H9 (cell line): ENCODE results near the gene PPL. TPM values are rescaled to one million over a fixed set of nuclear protein-coding genes. Genes with fewer than 3 reads are reported as not detected.

Experiments used
- DNase-seq: peaks from one replicate; pipeline ENCODE4 v3.0.0-alpha.2; 2017
- H2AFZ ChIP-seq: one replicate; pipeline ENCODE4 v1.6.1; 2013; ENCODE audit warnings: mild to moderate bottlenecking, low read length, control low read depth, moderate library complexity
- H2AK5ac ChIP-seq: 2 replicates; pipeline ENCODE4 v1.6.1; 2013; ENCODE audit warnings: low read length, control low read depth, mixed read lengths; ENCODE audit not compliant: insufficient read length
- H2BK120ac ChIP-seq: one replicate; pipeline ENCODE4 v1.6.1; 2013; ENCODE audit warnings: low read depth, mild to moderate bottlenecking, low read length, control low read depth, inconsistent platforms; ENCODE audit not compliant: poor library complexity, severe bottlenecking
- H2BK12ac ChIP-seq: 2 replicates; pipeline ENCODE4 v1.6.1; 2013; ENCODE audit warnings: low read length, control low read depth, mixed read lengths, low read depth; ENCODE audit not compliant: insufficient read length
- H2BK15ac ChIP-seq: 2 replicates; pipeline ENCODE4 v1.6.1; 2013; ENCODE audit warnings: low read depth, low read length, control low read depth
- H2BK20ac ChIP-seq: one replicate; pipeline ENCODE4 v1.6.1; 2013; ENCODE audit warnings: low read depth, mild to moderate bottlenecking, low read length, control low read depth, inconsistent platforms; ENCODE audit not compliant: poor library complexity, severe bottlenecking
- H2BK5ac ChIP-seq: 2 replicates; pipeline ENCODE4 v1.6.1; 2013; ENCODE audit warnings: low read length, control low read depth, mixed read lengths; ENCODE audit not compliant: insufficient read length
- H3K14ac ChIP-seq: 2 replicates; pipeline ENCODE4 v1.6.1; 2013; ENCODE audit warnings: low read length, control low read depth; ENCODE audit not compliant: insufficient read depth
- H3K18ac ChIP-seq: 2 replicates; pipeline ENCODE4 v1.6.1; 2013; ENCODE audit warnings: low read depth, mild to moderate bottlenecking, mixed read lengths, low read length, control low read depth; ENCODE audit not compliant: insufficient read length
- H3K23ac ChIP-seq: 2 replicates; pipeline ENCODE4 v1.6.1; 2013; ENCODE audit warnings: low read length, control low read depth, mixed read lengths, low read depth; ENCODE audit not compliant: insufficient read length
- H3K23me2 ChIP-seq: 2 replicates; pipeline ENCODE4 v1.6.1; 2013; ENCODE audit warnings: low read depth, mild to moderate bottlenecking, mixed read lengths, low read length, control low read depth; ENCODE audit not compliant: insufficient read length, poor library complexity, severe bottlenecking
- H3K27ac ChIP-seq: 2 replicates; pipeline ENCODE4 v1.5.1; 2013; ENCODE audit warnings: low read length, control low read depth, mixed read lengths, low read depth; ENCODE audit not compliant: insufficient read length
- H3K27me3 ChIP-seq: 2 replicates; pipeline ENCODE4 v1.6.1; 2013; ENCODE audit warnings: low read length, control low read depth, inconsistent platforms; ENCODE audit not compliant: insufficient read depth
- H3K4ac ChIP-seq: 2 replicates; pipeline ENCODE4 v1.6.1; 2013; ENCODE audit warnings: low read depth, mild to moderate bottlenecking, control low read depth, inconsistent platforms, low read length, moderate library complexity
- H3K4me1 ChIP-seq: 2 replicates; pipeline ENCODE4 v1.6.1; 2013; ENCODE audit warnings: low read length, control low read depth, inconsistent platforms; ENCODE audit not compliant: insufficient read depth
- H3K4me2 ChIP-seq: 2 replicates; pipeline ENCODE4 v1.6.1; 2013; ENCODE audit warnings: low read length, control low read depth, mixed read lengths; ENCODE audit not compliant: insufficient read length, insufficient read depth
- H3K56ac ChIP-seq: 2 replicates; pipeline ENCODE4 v1.6.1; 2013; ENCODE audit warnings: low read depth, mild to moderate bottlenecking, mixed read lengths, low read length, control low read depth; ENCODE audit not compliant: insufficient read length
- H3K79me1 ChIP-seq: 2 replicates; pipeline ENCODE4 v1.6.1; 2013; ENCODE audit warnings: low read depth, mild to moderate bottlenecking, moderate library complexity, low read length, control low read depth, inconsistent platforms; ENCODE audit not compliant: insufficient read depth, poor library complexity, severe bottlenecking
- H3K79me2 ChIP-seq: 2 replicates; pipeline ENCODE4 v1.6.1; 2013; ENCODE audit warnings: low read length, control low read depth, inconsistent platforms; ENCODE audit not compliant: insufficient read depth
- H3K9ac ChIP-seq: 2 replicates; pipeline ENCODE4 v1.6.1; 2013; ENCODE audit warnings: low read length, control low read depth, mixed read lengths; ENCODE audit not compliant: insufficient read length; ENCODE audit errors: extremely low read depth
- H3K9me3 ChIP-seq: one replicate; pipeline ENCODE4 v1.6.1; 2013; ENCODE audit warnings: low read depth, low read length, inconsistent platforms; ENCODE audit not compliant: control insufficient read depth
- H3T11ph ChIP-seq: one replicate; pipeline ENCODE4 v1.6.1; 2013; ENCODE audit warnings: mild to moderate bottlenecking, low read length, control low read depth, inconsistent platforms
- H4K20me1 ChIP-seq: one replicate; pipeline ENCODE4 v1.6.1; 2013; ENCODE audit not compliant: control insufficient read depth, insufficient read length, insufficient read depth
- H4K5ac ChIP-seq: 2 replicates; pipeline ENCODE4 v1.6.1; 2013; ENCODE audit warnings: low read depth, mild to moderate bottlenecking, mixed read lengths, low read length, control low read depth; ENCODE audit not compliant: insufficient read length
- H4K8ac ChIP-seq: replicated peaks from 2 replicates; pipeline ENCODE4 v1.6.1; 2013; ENCODE audit warnings: low read length, control low read depth, mixed read lengths, low read depth; ENCODE audit not compliant: insufficient read length
- H4K91ac ChIP-seq: 2 replicates; pipeline ENCODE4 v1.6.1; 2013; ENCODE audit warnings: low read depth, mild to moderate bottlenecking, moderate library complexity, mixed read lengths, low read length, control low read depth; ENCODE audit not compliant: insufficient read length
- H3K27ac Mint-ChIP-seq, 3 experiments: 2 replicates in 2 of 3; 3 replicates in 1 of 3; pipeline ENCODE4 v1.8.0; 2020 to 2021; ENCODE audit warnings: mixed read lengths in 3 of 3, mild to moderate bottlenecking in 1 of 3, moderate library complexity in 1 of 3
- H3K27me3 Mint-ChIP-seq: 2 replicates; pipeline ENCODE4 v1.8.0; 2021; ENCODE audit warnings: low read depth, mild to moderate bottlenecking, moderate library complexity, mixed read lengths
- H3K36me3 Mint-ChIP-seq, 3 experiments: 2 replicates in 2 of 3; 3 replicates in 1 of 3; pipeline ENCODE4 v1.8.0; 2020 to 2021; ENCODE audit warnings: low read depth in 3 of 3, mixed read lengths in 3 of 3; ENCODE audit not compliant: insufficient read depth in 1 of 3
- H3K4me1 Mint-ChIP-seq, 2 experiments: 2 replicates each; pipeline ENCODE4 v1.8.0; 2020; ENCODE audit warnings: mixed read lengths in 2 of 2
- H3K4me3 Mint-ChIP-seq, 2 experiments: 2 replicates in 1 of 2; 3 replicates in 1 of 2; pipeline ENCODE4 v1.8.0; 2020 to 2021; ENCODE audit warnings: mild to moderate bottlenecking in 2 of 2, mixed read lengths in 2 of 2, moderate library complexity in 1 of 2
- H3K9me3 Mint-ChIP-seq, 2 experiments: 2 replicates in 1 of 2; 3 replicates in 1 of 2; pipeline ENCODE4 v1.8.0; 2020; ENCODE audit warnings: mild to moderate bottlenecking in 2 of 2, mixed read lengths in 2 of 2, moderate library complexity in 1 of 2
- CTCF ChIP-seq: fragments of 200-600 bp; sonication (generic); conservative IDR thresholded peaks from 3 replicates; pipeline ENCODE4 v1.8.0; 2021; ENCODE audit warnings: antibody characterized with exemption, mild to moderate bottlenecking
- WGBS: extraction: QIAGEN DNeasy Blood & Tissue Kit; methylation state at CpG from one replicate; pipeline ENCODE4 v1.1.7; 2013; ENCODE audit warnings: missing lambda C conversion rate, low lambda C conversion rate, mixed read lengths; ENCODE audit not compliant: insufficient read length; ENCODE audit errors: extremely low coverage; 5-methylcytosine and 5-hydroxymethylcytosine counted together
- total RNA-seq: library from RNA; stranded (reverse); gene quantifications from 2 replicates; pipeline ENCODE4 v1.2.1, GENCODE V29; 2021

PPL gene
- total RNA-seq, 1 experiment from 2014 or later, result 29.2 TPM

- Histone ChIP-seq H3K27ac (no peak overlapping the region), H3T11ph (no peak overlapping the region), H2BK5ac (no peak overlapping the region), H2BK15ac (no peak overlapping the region), H3K23ac (no peak overlapping the region), H3K9me3 (no peaks in the 10 kb centered on the region), H3K14ac (peak overlapping the region; percentile 6; the same call in 1 of the 2 replicates), H3K4ac (no peak overlapping the region), H3K56ac (no peak overlapping the region), H2AFZ (no peak overlapping the region), H3K4me1 (peaks cover 12% of the 10 kb centered on the region; the same call in 1 of the 2 replicates), H4K91ac (no peak overlapping the region), H2BK20ac (no peak overlapping the region), H3K4me2 (no peak overlapping the region), H3K27me3 (no peaks in the 10 kb centered on the region), H4K5ac (no peak overlapping the region), H3K9ac (no peak overlapping the region), H3K23me2 (no peaks in the 10 kb centered on the region), H3K18ac (peak overlapping the region; percentile 11), H2AK5ac (no peak overlapping the region), H2BK120ac (no peak overlapping the region), H3K79me1 (no peaks in the 10 kb centered on the region), H3K79me2 (no peaks in the 10 kb centered on the region), H4K8ac (no peak overlapping the region), H2BK12ac (no peak overlapping the region), H4K20me1 (no peaks in the 10 kb centered on the region)
- H3K27me3 Mint-ChIP-seq, result no peaks in the 10 kb centered on the region
- no peak for DNase-seq
- peak overlapping the region; percentile 49 to 96 (median 91); a peak in 4 of 7 replicates for H3K27ac Mint-ChIP-seq
- TF ChIP-seq CTCF, result no peak
- H3K4me3 Mint-ChIP-seq, result peak overlapping the region; percentile 19 to 26; a peak in 2 of 5 replicates
- no CpG with 5 or more reads among the region's 3 CpGs for WGBS
- peaks cover 0 to 2% of the 10 kb centered on the region in 2 experiments; a peak in 1 of 5 replicates for H3K9me3 Mint-ChIP-seq
- H3K36me3 Mint-ChIP-seq, result no peaks in the 10 kb centered on the region; a peak in 1 of 7 replicates
- H3K4me1 Mint-ChIP-seq, result peaks cover 23 to 32% of the 10 kb centered on the region in 2 experiments
Observed at GRCh38 chr16:4970010-4970409, 33.1 kb upstream of the PPL start.
